ENCODE measurements around the gene RBM34.
"Not testable (repeated sequence)": the region's sequence is repeated elsewhere in the genome, so short reads cannot be mapped to it uniquely, and the experiment has no call there.

Gene RBM34

DNA sequence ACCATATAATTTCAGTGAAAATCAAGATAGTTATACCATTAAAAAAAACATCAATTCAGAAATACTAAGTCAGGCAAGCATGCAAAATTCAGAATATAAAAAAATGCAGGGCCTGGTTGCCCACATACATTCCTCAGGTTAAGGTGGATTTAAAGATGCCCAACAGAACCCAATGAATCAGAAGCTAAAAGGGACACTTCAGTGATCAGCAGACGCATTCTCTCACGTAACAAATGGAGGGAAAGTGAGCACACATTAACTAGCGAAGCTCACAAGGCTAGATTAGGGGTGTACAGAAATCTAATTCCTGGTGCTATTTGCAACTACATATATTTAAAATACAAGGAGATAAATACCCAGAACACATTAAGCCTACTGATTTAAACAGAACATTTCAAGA is 49.9 kb downstream of the RBM34 start:
- DNase-seq: no peak

- no peak for DNase-seq
These were observed 52.2 kb downstream of the RBM34 start for GRCh38 chr1:235108876-235109275.

DNA sequence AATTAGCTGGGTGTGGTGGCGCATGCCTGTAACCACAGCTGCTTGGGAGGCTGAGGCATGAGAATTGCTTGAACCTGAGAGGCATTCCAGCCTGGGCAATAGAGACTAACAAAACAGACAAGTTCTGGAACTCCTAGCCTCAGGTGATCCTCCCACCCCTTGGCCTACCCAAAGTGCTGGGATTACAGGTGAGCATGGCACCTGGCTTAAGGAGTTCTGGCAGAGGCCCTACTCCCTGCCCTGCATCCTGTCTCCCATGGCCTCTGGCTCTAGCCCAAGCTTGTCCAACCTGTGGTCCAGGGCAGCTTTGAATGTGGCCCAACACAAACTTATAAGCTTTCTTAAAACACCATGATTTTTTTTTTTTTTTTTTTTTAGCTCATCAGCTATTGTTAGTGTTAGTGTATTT is 52.9 kb downstream of the RBM34 start:
- DNase-seq: no peak

DNA sequence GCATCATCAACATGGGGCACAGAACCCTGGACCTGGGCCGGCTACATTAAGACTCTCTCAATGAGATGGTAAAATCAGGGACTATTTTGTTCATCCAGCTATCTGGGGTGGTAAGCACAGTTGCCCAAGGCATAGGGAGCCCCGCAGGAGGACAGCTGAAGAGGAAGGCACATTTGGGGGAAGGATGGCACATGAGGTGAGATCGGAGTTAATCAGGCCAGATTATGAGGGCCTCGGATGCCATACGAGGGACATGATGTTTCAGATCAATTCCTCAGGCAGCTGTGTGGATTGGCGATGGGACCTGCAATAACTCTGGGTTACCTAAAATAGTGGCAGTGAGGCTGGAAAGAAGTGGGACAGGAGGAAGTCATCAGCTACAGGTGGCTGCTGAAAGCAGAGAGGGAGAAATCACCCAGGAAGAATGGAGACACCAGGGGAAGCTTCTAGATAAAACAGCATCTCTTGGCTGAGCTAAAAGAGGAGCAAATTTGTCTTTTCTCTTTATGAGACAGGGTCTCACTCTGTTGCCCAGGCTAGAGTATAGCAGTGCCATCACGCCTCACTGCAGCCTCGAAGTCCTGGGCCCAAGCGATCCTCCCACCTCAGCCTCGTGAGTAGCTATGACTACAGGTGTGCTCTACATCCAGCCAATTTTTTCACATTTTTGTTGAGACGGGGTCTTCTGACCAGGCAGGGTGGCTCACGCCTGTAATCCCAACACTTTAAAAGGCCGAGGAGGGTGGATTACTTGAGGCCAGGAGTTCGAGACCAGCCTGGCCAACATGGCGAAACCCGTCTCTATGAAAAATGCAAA is 53.5 kb downstream of the RBM34 start:
- DNase-seq: no peak

DNA sequence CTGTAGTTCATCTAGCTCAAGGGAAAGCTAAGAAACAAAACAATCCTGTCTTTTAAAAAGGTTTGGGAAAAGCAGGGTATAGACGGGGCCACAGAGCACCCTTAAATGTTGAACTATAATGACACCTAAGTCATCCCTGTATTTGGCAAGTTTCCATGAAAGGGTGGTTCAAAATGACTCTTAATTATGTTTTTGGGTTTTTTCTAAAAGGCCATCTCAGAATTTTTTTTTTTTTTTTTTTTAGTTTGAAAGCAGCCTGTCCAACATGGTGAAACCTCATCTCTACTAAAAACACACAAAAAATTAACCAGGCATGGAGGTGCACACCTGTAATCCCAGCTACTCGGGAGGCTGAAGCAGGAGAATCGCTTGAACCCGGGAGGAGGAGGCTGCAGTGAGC is 54.6 kb downstream of the RBM34 start:
- DNase-seq: no peak

GRCh38 chr1:235105051-235106043 is 55.7 kb downstream of the RBM34 start:
- no peak for DNase-seq

- no peak for DNase-seq
These were observed 58.0 kb downstream of the RBM34 start for GRCh38 chr1:235102993-235103411.

GRCh38 chr1:235102259-235102582 is 58.8 kb downstream of the RBM34 start:
- no peak for DNase-seq

GRCh38 chr1:235101558-235102258 is 59.3 kb downstream of the RBM34 start:
- no peak for DNase-seq

DNA sequence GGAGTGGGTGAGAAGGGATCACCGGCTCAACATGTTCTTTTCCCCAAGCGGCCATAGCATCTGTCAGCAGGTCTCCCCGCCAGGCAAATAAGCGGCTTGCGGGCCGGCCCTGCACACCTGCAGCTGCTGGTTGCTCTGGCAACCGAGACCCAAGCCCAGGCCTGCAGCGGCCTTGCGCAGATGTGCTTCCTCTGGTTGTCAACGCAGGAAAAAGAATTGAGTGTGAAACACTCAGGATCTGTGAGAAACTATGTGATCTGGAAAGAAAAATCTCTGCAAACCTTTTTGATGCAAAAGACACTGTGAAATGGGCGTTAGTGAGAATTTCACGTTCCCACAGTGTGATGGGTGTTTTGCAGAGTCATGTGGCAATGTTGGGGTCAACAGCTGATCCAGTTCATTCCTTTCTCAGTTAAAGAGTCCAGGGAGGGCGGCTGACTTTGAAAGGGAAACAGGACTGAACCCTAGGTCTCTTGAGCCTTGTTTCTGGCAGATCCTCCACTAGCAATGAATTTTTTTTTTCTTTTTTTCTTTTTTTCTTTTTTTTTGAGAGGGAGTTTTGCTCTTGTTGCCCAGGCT is 60.8 kb downstream of the RBM34 start:
- no peak for DNase-seq

DNA sequence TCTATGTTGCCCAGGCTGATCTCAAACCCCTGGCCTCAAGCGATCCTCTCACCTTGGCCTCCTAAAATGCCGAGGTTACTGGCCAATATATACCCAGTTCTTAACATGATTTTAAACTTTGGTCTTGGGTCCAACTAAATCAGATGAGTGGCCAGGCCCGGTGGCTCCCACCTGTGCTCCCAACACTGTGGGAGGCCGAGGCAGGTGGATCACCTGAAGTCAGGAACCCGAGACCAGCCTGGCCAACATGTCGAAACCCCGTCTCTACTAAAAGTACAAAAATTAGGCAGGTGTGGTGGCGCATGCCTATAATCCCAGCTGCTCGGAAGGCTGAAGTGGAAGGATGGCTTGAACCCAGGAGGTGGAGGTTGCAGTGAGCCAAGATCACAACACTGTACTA is 62.1 kb downstream of the RBM34 start:
- DNase-seq: no peak

DNA sequence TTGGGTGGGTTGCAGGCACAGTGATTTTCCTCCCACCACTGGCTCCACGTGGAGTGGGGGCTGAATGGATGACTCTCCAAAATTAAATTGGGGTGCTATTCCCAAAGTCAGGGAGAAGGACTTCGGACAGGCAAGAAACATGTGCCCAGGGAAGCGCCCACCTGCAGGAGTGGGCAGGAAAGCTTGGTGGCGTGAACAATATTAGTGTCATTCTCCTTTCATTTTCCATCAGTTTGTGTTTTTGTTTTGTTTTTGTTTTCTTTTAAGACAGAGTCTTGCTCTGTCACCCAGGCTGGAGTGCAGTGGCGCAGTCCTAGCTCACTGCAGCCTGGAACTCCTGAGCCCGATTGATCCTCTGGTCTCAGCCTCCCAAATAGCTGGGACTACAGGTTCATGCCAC is 62.5 kb downstream of the RBM34 start:
- no peak for DNase-seq

DNA sequence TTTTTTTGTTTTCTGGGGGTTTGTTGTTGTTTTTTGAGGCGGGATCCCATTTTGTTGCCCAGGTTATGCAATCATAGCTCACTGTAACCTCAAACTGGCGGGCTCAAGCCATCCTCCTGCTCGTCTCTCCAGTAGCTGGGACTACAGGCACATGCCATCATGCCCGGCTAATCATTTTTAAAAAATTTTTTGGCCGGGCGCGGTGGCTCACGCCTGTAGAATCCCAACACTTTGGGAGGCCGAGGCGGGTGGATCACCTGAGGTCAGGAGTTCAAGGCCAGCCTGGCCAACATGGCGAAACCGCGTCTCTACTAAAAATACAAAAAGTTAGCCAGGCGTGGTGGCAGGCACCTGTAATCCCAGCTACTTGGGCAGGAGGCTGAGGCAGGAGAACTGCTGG is 63.5 kb downstream of the RBM34 start:
- DNase-seq: not testable (repeated sequence)

- DNase-seq: no peak
These were observed 65.0 kb downstream of the RBM34 start for GRCh38 chr1:235095938-235096562.

DNA sequence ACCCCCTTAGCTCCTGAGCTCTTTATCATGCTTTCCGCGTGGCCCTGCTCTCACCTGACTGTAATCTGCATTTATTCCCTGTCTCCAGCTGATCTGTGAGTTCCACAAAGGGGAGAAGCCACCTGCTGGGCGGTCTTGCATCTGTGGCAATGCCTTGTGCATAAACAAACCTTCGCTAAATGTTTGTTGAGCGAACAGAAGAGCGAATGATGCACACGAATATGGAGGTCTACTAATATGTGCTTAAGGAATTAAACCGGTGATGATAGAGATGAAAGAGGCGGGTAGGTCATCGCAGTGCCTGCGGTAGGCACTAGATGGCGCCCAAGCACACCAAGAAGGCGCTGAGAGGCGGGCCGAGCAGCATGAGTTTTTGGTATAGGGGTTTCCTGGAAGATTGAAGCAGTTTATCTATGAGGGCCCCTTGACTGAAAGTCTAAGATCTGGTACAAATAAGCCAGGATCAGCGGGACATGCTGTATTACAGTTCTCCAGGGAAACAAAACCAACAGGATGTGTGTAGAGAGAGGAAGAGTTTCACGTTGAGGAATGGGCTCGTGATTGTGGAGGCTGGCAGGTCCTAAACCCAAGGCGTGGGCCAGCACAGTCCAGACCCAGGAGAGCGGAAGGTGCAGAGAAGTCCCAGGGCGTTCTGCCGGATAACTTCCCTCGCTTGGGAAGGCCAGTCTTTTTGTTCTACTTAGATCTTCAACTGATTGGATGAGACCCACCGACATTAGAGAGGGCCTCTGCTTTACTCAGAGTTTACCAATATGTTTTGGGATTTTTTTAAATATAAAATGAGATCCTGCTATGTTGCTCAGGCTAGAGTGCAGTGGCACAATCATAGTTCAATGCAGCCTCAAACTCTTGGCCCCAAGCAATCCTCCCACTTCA is 67.1 kb downstream of the RBM34 start:
- DNase-seq: no peak

GRCh38 chr1:235093013-235093695 is 67.9 kb downstream of the RBM34 start:
- no peak for DNase-seq

GRCh38 chr1:235092415-235092814 is 68.6 kb downstream of the RBM34 start:
- DNase-seq: not testable (repeated sequence)

- DNase-seq: not testable (repeated sequence)
These were observed 69.0 kb downstream of the RBM34 start for GRCh38 chr1:235092045-235092406.

GRCh38 chr1:235091319-235092044 is 69.6 kb downstream of the RBM34 start:
- DNase-seq: not testable (repeated sequence)
